Suprapubic skin (tissue), 4 donors: ENCODE measurements around the gene MZB1. TPM values are rescaled to one million over a fixed set of nuclear protein-coding genes. Genes with fewer than 3 reads are reported as not detected.

Experiments used
- DNase-seq, 2 donors: peaks; one replicate each; pipeline ENCODE4 v3.0.0-alpha.2; 2019; ENCODE audit warnings: low spot score in 2 of 2
- H3K27ac ChIP-seq: fragments of 200-600 bp; sonication (generic); one replicate; pipeline ENCODE4 v1.5.1; 2019
- H3K27me3 ChIP-seq: fragments of 200-600 bp; sonication (generic); one replicate; pipeline ENCODE4 v1.5.1; 2019
- H3K36me3 ChIP-seq: fragments of 200-600 bp; sonication (generic); one replicate; pipeline ENCODE4 v1.5.1; 2019
- H3K4me1 ChIP-seq: fragments of 200-600 bp; sonication (generic); one replicate; pipeline ENCODE4 v1.5.1; 2019
- H3K4me3 ChIP-seq: fragments of 200-600 bp; sonication (generic); one replicate; pipeline ENCODE4 v1.5.1; 2019; ENCODE audit warnings: mild to moderate bottlenecking
- H3K9me3 ChIP-seq: fragments of 200-600 bp; sonication (generic); one replicate; pipeline ENCODE4 v1.5.1; 2019
- CTCF ChIP-seq, 2 donors: fragments of 200-600 bp in 1 of 2; fragments of 450-650 bp in 1 of 2; sonication (generic) in 1 of 2; IDR thresholded peaks; one replicate each; pipeline ENCODE4 v1.5.1; 2016 to 2019; ENCODE audit warnings: antibody characterized with exemption in 2 of 2, mild to moderate bottlenecking in 1 of 2, moderate library complexity in 1 of 2
- EP300 ChIP-seq: sonication (generic); formaldehyde crosslinking; IDR thresholded peaks from one replicate; pipeline ENCODE4 v1.6.1; 2017; ENCODE audit warnings: antibody characterized with exemption
- POLR2A ChIP-seq, 2 donors: fragments of 450-650 bp; IDR thresholded peaks; one replicate each; pipeline ENCODE4 v1.6.1; 2017; ENCODE audit warnings: antibody characterized with exemption in 2 of 2, mild to moderate bottlenecking in 2 of 2, moderate library complexity in 2 of 2
- POLR2AphosphoS5 ChIP-seq, 3 donors: sonication (generic); formaldehyde crosslinking; IDR thresholded peaks; one replicate each; pipeline ENCODE4 v1.6.1; 2017; ENCODE audit warnings: antibody characterized with exemption in 3 of 3
- WGBS: methylation state at CpG from one replicate; pipeline ENCODE4 v1.1.5; 2018; 5-methylcytosine and 5-hydroxymethylcytosine counted together
- total RNA-seq, 4 donors: library from RNA; depleted of rRNA; stranded (reverse); fragments of >200 nt; gene quantifications; one replicate each; pipeline ENCODE4 v1.1.0, GENCODE V29; 2016

Gene MZB1
- total RNA-seq, 4 donors from 2014 or later, result not detected

DNA sequence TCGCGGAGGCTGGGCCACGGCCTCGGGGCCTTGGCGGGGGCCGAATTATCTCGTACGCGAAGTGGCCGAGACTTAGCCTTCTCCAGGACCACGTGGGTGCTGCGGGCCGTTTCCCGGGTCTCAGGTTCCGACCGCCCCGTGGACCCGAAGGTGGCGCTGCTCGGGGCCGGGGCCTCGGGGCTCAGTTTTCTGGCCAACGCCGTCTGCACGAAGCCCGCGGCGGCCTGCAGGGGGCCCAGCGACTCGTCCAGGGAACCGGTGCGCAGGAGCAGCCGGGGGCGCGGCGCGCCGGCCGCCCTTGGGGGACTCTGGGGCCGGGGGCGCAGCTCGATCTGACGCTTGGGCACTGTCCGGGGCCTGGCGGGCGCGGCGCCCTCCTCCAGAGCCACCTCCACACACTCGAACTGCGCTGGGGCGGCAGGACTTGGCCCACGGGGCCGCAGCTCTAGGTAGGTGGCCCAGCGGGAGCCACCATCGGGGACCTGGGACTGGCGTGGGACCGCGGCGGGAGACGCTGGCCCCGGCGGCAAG lies 4.5 kb upstream of the MZB1 start:
- peaks cover 25% of the 10 kb centered on the region for H3K27me3 ChIP-seq
- WGBS, result 0% methylated on average over 15 of the region's 62 CpGs

GRCh38 chr5:139393497-139394122 lies 3.9 kb upstream of the MZB1 start:
- Histone ChIP-seq H3K27ac (no peak overlapping the region), H3K36me3 (no peaks in the 10 kb centered on the region), H3K27me3 (peaks cover 25% of the 10 kb centered on the region), H3K4me3 (peak overlapping the region; percentile 56), H3K4me1 (peaks cover 44% of the 10 kb centered on the region), H3K9me3 (no peaks in the 10 kb centered on the region)
- TF ChIP-seq POLR2AphosphoS5 (IDR thresholded peaks at IDR 0.05), result no peak
- no peak for TF ChIP-seq EP300
- no peak for TF ChIP-seq POLR2A (IDR thresholded peaks at IDR 0.05)
- no peak for TF ChIP-seq CTCF (IDR thresholded peaks at IDR 0.05)
- WGBS, result 40% methylated on average over 1 of the region's 49 CpGs
- peak in 1 of 2 donors; percentile 79 for DNase-seq

More for the DNA sequence above, 4.5 kb upstream of the MZB1 start:
- H3K4me1 ChIP-seq, result peaks cover 43% of the 10 kb centered on the region
- no peaks in the 10 kb centered on the region for H3K9me3 ChIP-seq
- peak in 1 of 2 donors; percentile 76 for DNase-seq
- no peaks in the 10 kb centered on the region for H3K36me3 ChIP-seq
- H3K27ac ChIP-seq, result no peak overlapping the region
- peak overlapping the region; percentile 56 for H3K4me3 ChIP-seq
- TF ChIP-seq POLR2AphosphoS5 (IDR thresholded peaks at IDR 0.05) (no peak), EP300 (no peak), POLR2A (IDR thresholded peaks at IDR 0.05) (no peak), CTCF (IDR thresholded peaks at IDR 0.05) (no peak)

DNA sequence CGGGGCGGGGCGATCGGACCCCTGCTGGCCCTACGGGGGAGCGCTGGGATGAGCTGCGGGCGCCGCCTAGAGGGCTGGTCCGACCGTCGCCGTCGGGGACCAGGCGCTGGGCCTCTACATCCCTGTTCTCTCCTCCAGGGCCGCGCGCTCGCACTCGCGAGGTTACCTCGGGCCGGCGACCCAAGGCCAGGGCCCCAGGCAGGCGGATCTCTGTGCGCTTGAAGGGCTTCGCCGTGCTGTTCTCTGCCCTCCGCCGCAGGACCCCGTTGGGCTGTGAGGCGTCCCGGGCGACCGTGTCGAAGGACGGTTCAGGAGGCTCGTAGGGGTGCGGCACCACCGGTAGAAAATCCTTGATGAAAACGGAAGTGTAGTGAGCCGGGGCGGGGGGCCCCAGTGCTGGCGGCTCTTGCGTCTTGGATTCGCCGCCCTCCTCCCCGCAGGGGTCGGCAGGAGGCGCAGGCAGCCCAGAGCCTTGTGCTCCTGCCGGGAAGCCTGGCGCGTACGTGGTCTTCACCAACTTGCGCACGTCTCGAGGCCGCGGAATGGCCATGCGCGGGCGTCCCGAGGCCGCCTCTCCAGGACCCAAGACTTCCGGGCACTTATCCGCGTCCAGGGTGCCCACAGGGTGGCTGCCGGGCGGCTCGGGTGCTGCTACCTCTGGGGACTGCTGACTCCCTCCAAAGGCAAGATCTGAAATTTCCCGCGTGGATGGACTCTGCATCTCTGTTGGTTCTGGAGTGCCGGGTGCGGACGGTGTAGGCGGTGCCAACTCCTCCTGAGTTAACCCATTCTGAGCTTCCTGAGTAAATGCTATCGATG lies 3.2 kb upstream of the MZB1 start:
- Histone ChIP-seq H3K27me3 (peaks cover 25% of the 10 kb centered on the region), H3K27ac (no peak overlapping the region), H3K4me1 (peaks cover 50% of the 10 kb centered on the region), H3K4me3 (peak overlapping the region; percentile 56), H3K36me3 (no peaks in the 10 kb centered on the region), H3K9me3 (no peaks in the 10 kb centered on the region)
- 2% methylated on average over 24 of the region's 77 CpGs for WGBS
- no peak for TF ChIP-seq POLR2AphosphoS5 (IDR thresholded peaks at IDR 0.05)
- peak; percentile 3 to 59 for TF ChIP-seq CTCF (IDR thresholded peaks at IDR 0.05)
- TF ChIP-seq EP300, result no peak
- TF ChIP-seq POLR2A (IDR thresholded peaks at IDR 0.05), result no peak
- DNase-seq, result peak in 1 of 2 donors; percentile 81

GRCh38 chr5:139392324-139392677 lies 2.6 kb upstream of the MZB1 start:
- no peak for DNase-seq
- Histone ChIP-seq H3K27me3 (peaks cover 25% of the 10 kb centered on the region), H3K36me3 (no peaks in the 10 kb centered on the region), H3K27ac (no peak overlapping the region), H3K9me3 (no peaks in the 10 kb centered on the region), H3K4me3 (peak overlapping the region; percentile 56), H3K4me1 (peaks cover 50% of the 10 kb centered on the region)
- TF ChIP-seq CTCF (IDR thresholded peaks at IDR 0.05) (peak in 1 of 2 donors; percentile 43), POLR2A (IDR thresholded peaks at IDR 0.05) (no peak)
- WGBS, result 12% methylated on average over 24 of the region's 36 CpGs
